Pancreas (tissue), 10 donors: Measurements from ENCODE around the gene MAP3K8. TPM values are rescaled to one million over a fixed set of nuclear protein-coding genes. Genes with fewer than 3 reads are reported as not detected.
A peak's percentile ranks its signal among the peaks of the same experiment; 100 is the strongest.

ENCODE experiments used
- ATAC-seq, 4 donors: fragments of 200-7000 bp; cut with Tn5 transposase; one replicate each; pipeline versions ENCODE4 v1.8.0 to v1.9.1; 2020; ENCODE audit warnings: mild to moderate bottlenecking in 4 of 4, moderate library complexity in 4 of 4
- DNase-seq, 6 donors: peaks; one replicate each; pipeline ENCODE4 v3.0.0-alpha.2; 2020
- FAIRE-seq: peaks from 2 replicates; lab custom pipeline; 2012; peaks lifted over from hg19 to GRCh38; lab: Jason Lieb, UNC
- H3K27ac ChIP-seq, 4 donors: fragments of 200-600 bp; sonication (generic); 1 replicate in 3 of 4; 2 replicates in 1 of 4; pipeline versions ENCODE4 v1.5.0 to v1.8.0; 2020
- H3K27me3 ChIP-seq, 4 donors: fragments of 200-600 bp; one replicate each; pipeline ENCODE4 v1.8.0; 2021
- H3K36me3 ChIP-seq, 3 donors: fragments of 200-600 bp; sonication (generic) in 1 of 3; one replicate each; pipeline versions ENCODE4 v1.5.0 to v1.8.0; 2020 to 2021
- H3K4me1 ChIP-seq, 3 donors: fragments of 200-600 bp; one replicate each; pipeline ENCODE4 v1.8.0; 2021
- H3K4me3 ChIP-seq, 4 donors: fragments of 200-600 bp; sonication (generic) in 2 of 4; one replicate each; pipeline versions ENCODE4 v1.5.0 to v1.8.0; 2020 to 2021
- H3K9me3 ChIP-seq, 4 donors: fragments of 200-600 bp; one replicate each; pipeline ENCODE4 v1.8.0; 2021
- WGBS, 2 donors: extraction: QIAGEN DNeasy Blood & Tissue Kit; methylation state at CpG; one replicate each; pipeline ENCODE4 v1.1.7; 2013; 5-methylcytosine and 5-hydroxymethylcytosine counted together
- intact Hi-C, 3 donors: fragments of 100-400 bp; cut with DNase I; formaldehyde crosslinking; loops; one replicate each; pipeline versions ENCODE4 v1.11.1 to v1.14.2; 2022
- polyA plus RNA-seq, 2 donors: library from polyadenylated mRNA; stranded (reverse); fragments of 200-250 nt; gene quantifications; one replicate each; pipeline ENCODE4 v1.2.3, GENCODE V29; 2013
- total RNA-seq, 6 donors: library from RNA; stranded (reverse); fragmentation: NEBNext Ultra II Directional in 4 of 6; extraction: Animal tissue kit (Norgen Biotek cat#: 25700) in 4 of 6; gene quantifications; one replicate each; pipeline versions ENCODE4 v1.2.1 to v1.2.4, GENCODE V29; 2021 to 2023
- TF ChIP-seq, protein P1 (sequence below), 4 donors: fragments of 200-600 bp; sonication (generic) in 3 of 4; IDR thresholded peaks; one replicate each; pipeline versions ENCODE4 v1.5.0 to v1.8.0; 2021; ENCODE audit warnings: antibody characterized with exemption in 4 of 4
- donor health status: healthy with polysubstance abuse.
- donor health status: DM: no; HTN: no; CAD: no; lungs with moderate emphysema.
- donor health status: DM: no; HTN: no; CAD: no.
- donor health status: control.
- donor health status: control.
- donor health status: Bipolar disorder and iron deficiency.
- donor health status: DM: yes; HTN: yes; CAD: no.
- donor health status: DM: no; HTN: no; CAD: no.
- donor health status: DM: no; HTN: no; CAD: no.
- donor health status: DM: yes; HTN: yes; CAD: no.

MAP3K8 gene
- total and polyA plus RNA-seq, 8 donors = 2.8 to 13.0 (median 5.3) TPM

GRCh38 chr10:30505543-30506298 is 71.7 kb downstream of the MAP3K8 start:
- no peaks in the 10 kb centered on the region for H3K36me3 ChIP-seq
- H3K4me3 ChIP-seq = no peak overlapping the region
- FAIRE-seq (no peak), DNase-seq (no peak), ATAC-seq (peak in 2 of 4 donors; percentile 46 to 71)
- H3K27me3 ChIP-seq = no peaks in the 10 kb centered on the region
- TF ChIP-seq, protein P1, sequence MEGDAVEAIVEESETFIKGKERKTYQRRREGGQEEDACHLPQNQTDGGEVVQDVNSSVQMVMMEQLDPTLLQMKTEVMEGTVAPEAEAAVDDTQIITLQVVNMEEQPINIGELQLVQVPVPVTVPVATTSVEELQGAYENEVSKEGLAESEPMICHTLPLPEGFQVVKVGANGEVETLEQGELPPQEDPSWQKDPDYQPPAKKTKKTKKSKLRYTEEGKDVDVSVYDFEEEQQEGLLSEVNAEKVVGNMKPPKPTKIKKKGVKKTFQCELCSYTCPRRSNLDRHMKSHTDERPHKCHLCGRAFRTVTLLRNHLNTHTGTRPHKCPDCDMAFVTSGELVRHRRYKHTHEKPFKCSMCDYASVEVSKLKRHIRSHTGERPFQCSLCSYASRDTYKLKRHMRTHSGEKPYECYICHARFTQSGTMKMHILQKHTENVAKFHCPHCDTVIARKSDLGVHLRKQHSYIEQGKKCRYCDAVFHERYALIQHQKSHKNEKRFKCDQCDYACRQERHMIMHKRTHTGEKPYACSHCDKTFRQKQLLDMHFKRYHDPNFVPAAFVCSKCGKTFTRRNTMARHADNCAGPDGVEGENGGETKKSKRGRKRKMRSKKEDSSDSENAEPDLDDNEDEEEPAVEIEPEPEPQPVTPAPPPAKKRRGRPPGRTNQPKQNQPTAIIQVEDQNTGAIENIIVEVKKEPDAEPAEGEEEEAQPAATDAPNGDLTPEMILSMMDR (IDR thresholded peaks at IDR 0.05) = no peak
- peak overlapping the region in 2 of 4 donors; percentile 15 to 22 for H3K27ac ChIP-seq
- H3K9me3 ChIP-seq = no peaks in the 10 kb centered on the region
- intact Hi-C loops = no loop called here
- 72 to 73% methylated on average over 8 of the region's 8 CpGs for WGBS, 2 donors
- H3K4me1 ChIP-seq = no peaks in the 10 kb centered on the region

DNA sequence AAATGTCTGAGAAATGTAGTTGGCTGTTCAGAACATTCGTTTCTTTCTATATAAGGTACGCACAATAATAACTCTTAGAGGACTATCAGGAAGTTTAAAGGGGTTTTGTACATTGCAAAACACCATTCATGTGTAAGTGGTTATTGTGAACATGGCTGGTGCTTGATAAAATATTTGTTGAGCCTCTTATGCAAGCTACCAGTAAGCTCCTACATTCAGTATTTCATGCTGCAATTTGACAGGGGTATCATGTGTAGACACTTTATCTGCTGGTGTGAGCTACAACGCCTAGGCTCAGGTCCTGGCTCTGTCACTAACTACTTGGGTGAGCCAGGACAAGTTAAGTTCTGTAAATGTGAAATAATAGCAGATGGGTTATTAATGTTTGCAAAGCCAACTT is 75.5 kb downstream of the MAP3K8 start:
- no peaks in the 10 kb centered on the region for H3K36me3 ChIP-seq
- intact Hi-C loops = no loop called here
- no peak for DNase-seq
- no peak overlapping the region for H3K27ac ChIP-seq
- H3K4me3 ChIP-seq = no peak overlapping the region
- no peak for ATAC-seq
- TF ChIP-seq, protein P1 (IDR thresholded peaks at IDR 0.05) = no peak
- no peak for FAIRE-seq
- WGBS, 2 donors = 60 to 78% methylated on average over 3 of the region's 3 CpGs
- no peaks in the 10 kb centered on the region for H3K9me3 ChIP-seq
- H3K27me3 ChIP-seq = no peaks in the 10 kb centered on the region
- no peaks in the 10 kb centered on the region for H3K4me1 ChIP-seq

GRCh38 chr10:30510184-30510931 is 76.4 kb downstream of the MAP3K8 start:
- H3K36me3 ChIP-seq = no peaks in the 10 kb centered on the region
- 63 to 72% methylated on average over 8 of the region's 8 CpGs for WGBS, 2 donors
- no peak overlapping the region for H3K4me3 ChIP-seq
- intact Hi-C loops = no loop called here
- ATAC-seq (peak in 3 of 4 donors; percentile 61 to 87 (median 81)), DNase-seq (no peak), FAIRE-seq (no peak)
- TF ChIP-seq, protein P1 (IDR thresholded peaks at IDR 0.05) = no peak
- H3K4me1 ChIP-seq = no peaks in the 10 kb centered on the region
- no peaks in the 10 kb centered on the region for H3K9me3 ChIP-seq
- H3K27me3 ChIP-seq = no peaks in the 10 kb centered on the region
- H3K27ac ChIP-seq = peak overlapping the region in 1 of 4 donors; percentile 24

- ATAC-seq (peak in 1 of 4 donors; percentile 14), FAIRE-seq (no peak), DNase-seq (no peak)
- Histone ChIP-seq H3K4me3 (no peak overlapping the region), H3K4me1 (no peaks in the 10 kb centered on the region), H3K27ac (peak overlapping the region in 1 of 4 donors; percentile 24), H3K9me3 (no peaks in the 10 kb centered on the region), H3K36me3 (no peaks in the 10 kb centered on the region), H3K27me3 (no peaks in the 10 kb centered on the region)
- 48 to 59% methylated on average over 4 of the region's 4 CpGs for WGBS, 2 donors
- TF ChIP-seq, protein P1 (IDR thresholded peaks at IDR 0.05) = no peak
- intact Hi-C loops = no loop called here
Observed at GRCh38 chr10:30510932-30511700, 77.1 kb downstream of the MAP3K8 start.

Other genes starting within 250 kb of the MAP3K8 start
- gene MTPAP, start 84.9 kb upstream of the MAP3K8 start, total RNA-seq = 10 to 100 TPM in 3 of 6 donors, 1 to 10 TPM in 3; 8.4 to 13.1 (median 9.7) TPM
- 1 to 10 TPM; 5.4 to 8.8 TPM for gene MTPAP, start 84.9 kb upstream of the MAP3K8 start, polyA plus RNA-seq
- not detected for gene LYZL2, start 195.6 kb downstream of the MAP3K8 start, total RNA-seq
- gene LYZL2, start 195.6 kb downstream of the MAP3K8 start, polyA plus RNA-seq = not detected